ENCODE measurements around the gene SESN1. TPM values are rescaled to one million over a fixed set of nuclear protein-coding genes. Genes with fewer than 3 reads are reported as not detected.

The SESN1 gene
- total RNA-seq, 1 donor from 2014 or later = 27.3 TPM

GRCh38 chr6:108955329-108955949 is 139.2 kb downstream of the SESN1 start:
- FAIRE-seq = no peak
- no peaks in the 10 kb centered on the region for H3K9me3 Mint-ChIP-seq (ENCODE audit: unreplicated experiment)

GRCh38 chr6:108953681-108954080 is 141.0 kb downstream of the SESN1 start:
- Mint-ChIP-seq H3K27me3 (ENCODE audit: low read depth, unreplicated experiment) (peaks cover 5% of the 10 kb centered on the region), H3K4me3 (ENCODE audit: unreplicated experiment) (no peak overlapping the region), H3K36me3 (ENCODE audit: low read depth, unreplicated experiment) (no peaks in the 10 kb centered on the region), H3K4me1 (ENCODE audit: low read depth, unreplicated experiment) (no peaks in the 10 kb centered on the region), H3K9me3 (ENCODE audit: unreplicated experiment) (no peaks in the 10 kb centered on the region), H3K27ac (ENCODE audit: unreplicated experiment) (no peak overlapping the region)
- no peak overlapping the region for H3K4me3 ChIP-seq (ENCODE audit: insufficient read depth, low read depth, low read length)
- no peaks in the 10 kb centered on the region for H3K79me2 ChIP-seq (ENCODE audit: insufficient read depth, low read length)
- no peaks in the 10 kb centered on the region for H3K9me3 ChIP-seq (ENCODE audit: insufficient read depth, low read depth, low read length)
- DNase-seq (ENCODE audit: low read depth) = no peak
- H3K27me3 ChIP-seq (ENCODE audit: insufficient read depth, low read length) = no peaks in the 10 kb centered on the region
- H3K36me3 ChIP-seq (ENCODE audit: insufficient read depth, low read length) = no peaks in the 10 kb centered on the region
- H3K4me1 ChIP-seq (ENCODE audit: insufficient read depth, low read length) = no peaks in the 10 kb centered on the region
- H2AFZ ChIP-seq (ENCODE audit: low read depth, low read length) = no peak overlapping the region
- no peak overlapping the region for H3K4me2 ChIP-seq (ENCODE audit: low read length)
- no peak overlapping the region for H3K27ac ChIP-seq (ENCODE audit: low read depth, low read length)
- TF ChIP-seq, protein P1, sequence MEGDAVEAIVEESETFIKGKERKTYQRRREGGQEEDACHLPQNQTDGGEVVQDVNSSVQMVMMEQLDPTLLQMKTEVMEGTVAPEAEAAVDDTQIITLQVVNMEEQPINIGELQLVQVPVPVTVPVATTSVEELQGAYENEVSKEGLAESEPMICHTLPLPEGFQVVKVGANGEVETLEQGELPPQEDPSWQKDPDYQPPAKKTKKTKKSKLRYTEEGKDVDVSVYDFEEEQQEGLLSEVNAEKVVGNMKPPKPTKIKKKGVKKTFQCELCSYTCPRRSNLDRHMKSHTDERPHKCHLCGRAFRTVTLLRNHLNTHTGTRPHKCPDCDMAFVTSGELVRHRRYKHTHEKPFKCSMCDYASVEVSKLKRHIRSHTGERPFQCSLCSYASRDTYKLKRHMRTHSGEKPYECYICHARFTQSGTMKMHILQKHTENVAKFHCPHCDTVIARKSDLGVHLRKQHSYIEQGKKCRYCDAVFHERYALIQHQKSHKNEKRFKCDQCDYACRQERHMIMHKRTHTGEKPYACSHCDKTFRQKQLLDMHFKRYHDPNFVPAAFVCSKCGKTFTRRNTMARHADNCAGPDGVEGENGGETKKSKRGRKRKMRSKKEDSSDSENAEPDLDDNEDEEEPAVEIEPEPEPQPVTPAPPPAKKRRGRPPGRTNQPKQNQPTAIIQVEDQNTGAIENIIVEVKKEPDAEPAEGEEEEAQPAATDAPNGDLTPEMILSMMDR (IDR thresholded peaks at IDR 0.05; ENCODE audit: insufficient read depth, low read depth, low read length) = no peak
- no peak for TF ChIP-seq EZH2 (IDR thresholded peaks at IDR 0.05; ENCODE audit: insufficient read depth, low read length)
- H3K9ac ChIP-seq (ENCODE audit: low read length) = no peak overlapping the region
- FAIRE-seq = no peak
- no peaks in the 10 kb centered on the region for H4K20me1 ChIP-seq (ENCODE audit: insufficient read depth, low read length)

More at GRCh38 chr6:108955329-108955949, 139.2 kb downstream of the SESN1 start:
- Histone ChIP-seq H3K27me3 (ENCODE audit: insufficient read depth, low read length) (no peaks in the 10 kb centered on the region), H3K4me1 (ENCODE audit: insufficient read depth, low read length) (no peaks in the 10 kb centered on the region), H3K4me3 (ENCODE audit: insufficient read depth, low read depth, low read length) (no peak overlapping the region), H3K27ac (ENCODE audit: low read depth, low read length) (no peak overlapping the region), H4K20me1 (ENCODE audit: insufficient read depth, low read length) (no peaks in the 10 kb centered on the region), H3K4me2 (ENCODE audit: low read length) (no peak overlapping the region), H2AFZ (ENCODE audit: low read depth, low read length) (no peak overlapping the region), H3K9ac (ENCODE audit: low read length) (no peak overlapping the region), H3K79me2 (ENCODE audit: insufficient read depth, low read length) (no peaks in the 10 kb centered on the region), H3K36me3 (ENCODE audit: insufficient read depth, low read length) (no peaks in the 10 kb centered on the region), H3K9me3 (ENCODE audit: insufficient read depth, low read depth, low read length) (no peaks in the 10 kb centered on the region)
- DNase-seq (ENCODE audit: low read depth) = no peak
- TF ChIP-seq, protein P1 (IDR thresholded peaks at IDR 0.05; ENCODE audit: insufficient read depth, low read depth, low read length) = no peak
- TF ChIP-seq EZH2 (IDR thresholded peaks at IDR 0.05; ENCODE audit: insufficient read depth, low read length) = no peak
- Mint-ChIP-seq H3K4me1 (ENCODE audit: low read depth, unreplicated experiment) (no peaks in the 10 kb centered on the region), H3K36me3 (ENCODE audit: low read depth, unreplicated experiment) (no peaks in the 10 kb centered on the region), H3K4me3 (ENCODE audit: unreplicated experiment) (no peak overlapping the region), H3K27ac (ENCODE audit: unreplicated experiment) (no peak overlapping the region), H3K27me3 (ENCODE audit: low read depth, unreplicated experiment) (peaks cover 5% of the 10 kb centered on the region)

DNA sequence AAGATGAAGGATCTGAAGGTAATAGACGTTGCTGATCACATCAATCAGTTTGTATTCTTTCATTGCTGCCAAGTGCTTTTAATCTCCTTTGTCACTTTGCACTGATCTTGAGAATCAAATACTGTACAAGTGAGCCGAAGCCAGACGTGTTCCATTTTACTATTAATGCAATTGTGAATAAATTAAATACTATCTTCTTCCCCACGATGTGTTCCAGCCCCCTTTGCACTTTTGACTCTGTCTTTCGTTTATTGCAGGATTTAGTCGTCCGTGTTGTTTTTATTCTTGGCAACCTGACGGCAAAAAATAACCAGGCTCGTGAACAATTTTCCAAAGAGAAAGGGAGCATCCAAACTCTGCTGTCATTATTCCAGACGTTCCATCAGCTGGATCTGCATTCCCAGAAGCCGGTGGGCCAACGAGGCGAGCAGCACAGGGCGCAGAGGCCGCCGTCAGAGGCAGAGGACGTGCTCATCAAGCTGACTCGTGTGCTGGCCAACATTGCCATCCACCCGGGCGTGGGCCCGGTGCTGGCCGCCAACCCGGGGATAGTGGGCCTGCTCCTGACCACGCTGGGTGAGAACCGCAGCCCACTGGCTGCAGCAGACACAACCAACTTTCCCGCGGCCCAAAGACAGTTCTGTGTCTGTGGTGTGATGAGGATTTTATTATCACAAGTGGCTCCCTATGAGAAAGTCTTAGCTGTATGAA is 141.7 kb downstream of the SESN1 start:
- Mint-ChIP-seq H3K9me3 (ENCODE audit: unreplicated experiment) (no peaks in the 10 kb centered on the region), H3K27ac (ENCODE audit: unreplicated experiment) (no peak overlapping the region)
- no peak for TF ChIP-seq EZH2 (IDR thresholded peaks at IDR 0.05; ENCODE audit: insufficient read depth, low read length)
- TF ChIP-seq, protein P1 (IDR thresholded peaks at IDR 0.05; ENCODE audit: insufficient read depth, low read depth, low read length) = no peak

More for the DNA sequence above, 141.7 kb downstream of the SESN1 start:
- Mint-ChIP-seq H3K36me3 (ENCODE audit: low read depth, unreplicated experiment) (no peaks in the 10 kb centered on the region), H3K4me3 (ENCODE audit: unreplicated experiment) (no peak overlapping the region), H3K4me1 (ENCODE audit: low read depth, unreplicated experiment) (peaks cover 1% of the 10 kb centered on the region), H3K27me3 (ENCODE audit: low read depth, unreplicated experiment) (peaks cover 5% of the 10 kb centered on the region)
- Histone ChIP-seq H3K79me2 (ENCODE audit: insufficient read depth, low read length) (no peaks in the 10 kb centered on the region), H2AFZ (ENCODE audit: low read depth, low read length) (no peak overlapping the region), H3K4me1 (ENCODE audit: insufficient read depth, low read length) (no peaks in the 10 kb centered on the region), H3K27ac (ENCODE audit: low read depth, low read length) (no peak overlapping the region), H3K36me3 (ENCODE audit: insufficient read depth, low read length) (no peaks in the 10 kb centered on the region), H3K4me3 (ENCODE audit: insufficient read depth, low read depth, low read length) (no peak overlapping the region), H4K20me1 (ENCODE audit: insufficient read depth, low read length) (no peaks in the 10 kb centered on the region), H3K9me3 (ENCODE audit: insufficient read depth, low read depth, low read length) (no peaks in the 10 kb centered on the region), H3K9ac (ENCODE audit: low read length) (no peak overlapping the region), H3K27me3 (ENCODE audit: insufficient read depth, low read length) (no peaks in the 10 kb centered on the region), H3K4me2 (ENCODE audit: low read length) (no peak overlapping the region)
- FAIRE-seq (no peak), DNase-seq (ENCODE audit: low read depth) (no peak)

All from astrocyte (in vitro differentiated cells and primary cell).